IMR-90 (cell line): Measurements from ENCODE around the gene GRIA3. TPM values are rescaled to one million over a fixed set of nuclear protein-coding genes. Genes with fewer than 3 reads are reported as not detected.

Experiments
- ATAC-seq: fragments of 200-7000 bp; cut with Tn5 transposase; 2 replicates; pipeline ENCODE4 v1.9.1; 2020; ENCODE audit warnings: low read depth, mild to moderate bottlenecking, moderate library complexity
- BruUV-seq: library from RNA; stranded (reverse); fragments of 400-500 nt; replicated peaks from 2 replicates; lab custom pipeline; 2021; lab: Mats Ljungman, UMichigan
- CTCF ChIA-PET: fragments of 300-600 bp; formaldehyde crosslinking; extraction: SDS; loops from one replicate; lab custom pipeline; 2021; ENCODE audit warnings: antibody characterized with exemption; lab: Yijun Ruan, JAX
- POLR2A ChIA-PET: fragments of 300-600 bp; sonication (Branson Sonifier 250); formaldehyde crosslinking; loops from one replicate; lab custom pipeline; 2022; ENCODE audit warnings: antibody characterized with exemption; ENCODE audit not compliant: unreplicated experiment; lab: Charles Lee
- DNase-seq: peaks from one replicate; pipeline ENCODE4 v3.0.0; 2013
- H2AFZ ChIP-seq: replicated peaks from 2 replicates; pipeline ENCODE3; 2013; ENCODE audit warnings: low read length, mild to moderate bottlenecking; ENCODE audit not compliant: poor library complexity
- H2AK5ac ChIP-seq: 2 replicates; pipeline ENCODE4 v1.6.1; 2013; ENCODE audit warnings: low read depth, low read length, inconsistent platforms
- H2AK9ac ChIP-seq: replicated peaks from 2 replicates; pipeline ENCODE3; 2013; ENCODE audit warnings: mild to moderate bottlenecking, low read depth, low read length, moderate library complexity; ENCODE audit not compliant: poor library complexity
- H2BK120ac ChIP-seq: 2 replicates; pipeline ENCODE4 v1.6.1; 2013; ENCODE audit warnings: low read depth, low read length, inconsistent platforms
- H2BK15ac ChIP-seq: 3 replicates; pipeline ENCODE4 v1.6.1; 2013; ENCODE audit warnings: low read depth, low read length, inconsistent platforms
- H2BK20ac ChIP-seq: 2 replicates; pipeline ENCODE4 v1.6.1; 2013; ENCODE audit warnings: low read depth, mild to moderate bottlenecking, inconsistent platforms, low read length, moderate library complexity
- H2BK5ac ChIP-seq: 2 replicates; pipeline ENCODE4 v1.6.1; 2013; ENCODE audit warnings: mild to moderate bottlenecking, low read depth, low read length, inconsistent platforms; ENCODE audit not compliant: poor library complexity, severe bottlenecking
- H3K14ac ChIP-seq: replicated peaks from 2 replicates; pipeline ENCODE4 v1.6.1; 2013; ENCODE audit warnings: low read depth, low read length, inconsistent platforms
- H3K18ac ChIP-seq: 2 replicates; pipeline ENCODE4 v1.6.1; 2013; ENCODE audit warnings: low read depth, low read length, control low read depth
- H3K23ac ChIP-seq: 2 replicates; pipeline ENCODE4 v1.6.1; 2013; ENCODE audit warnings: low read depth, low read length, inconsistent platforms
- H3K27ac ChIP-seq: 2 replicates; pipeline ENCODE4 v1.5.1; 2013; ENCODE audit warnings: mild to moderate bottlenecking, control low read depth, low read length; ENCODE audit not compliant: insufficient read depth
- H3K27me3 ChIP-seq: 2 replicates; pipeline ENCODE4 v1.6.1; 2013; ENCODE audit warnings: low read length; ENCODE audit not compliant: control insufficient read depth, insufficient read depth
- H3K36me3 ChIP-seq: 2 replicates; pipeline ENCODE4 v1.6.1; 2013; ENCODE audit warnings: low read length, mixed read lengths; ENCODE audit not compliant: control insufficient read depth, insufficient read depth
- H3K4ac ChIP-seq: 2 replicates; pipeline ENCODE4 v1.6.1; 2013; ENCODE audit warnings: low read depth, low read length, inconsistent platforms
- H3K4me1 ChIP-seq: 2 replicates; pipeline ENCODE4 v1.6.1; 2013; ENCODE audit warnings: low read length, mixed read lengths; ENCODE audit not compliant: control insufficient read depth, insufficient read depth
- H3K4me2 ChIP-seq: 2 replicates; pipeline ENCODE4 v1.6.1; 2013; ENCODE audit warnings: low read depth, mild to moderate bottlenecking, control low read depth, low read length, moderate library complexity
- H3K4me3 ChIP-seq: 2 replicates; pipeline ENCODE4 v1.5.1; 2013; ENCODE audit warnings: low read depth, mild to moderate bottlenecking, control low read depth, low read length, moderate library complexity; ENCODE audit not compliant: insufficient read depth
- H3K56ac ChIP-seq: 2 replicates; pipeline ENCODE4 v1.6.1; 2013; ENCODE audit warnings: low read length, inconsistent platforms; ENCODE audit not compliant: insufficient read depth; ENCODE audit errors: extremely low read depth
- H3K79me1 ChIP-seq, 2 experiments: 2 replicates each; pipeline ENCODE4 v1.6.1; 2013; ENCODE audit warnings: low read length in 2 of 2, inconsistent platforms in 1 of 2, low read depth in 1 of 2
- H3K9ac ChIP-seq: 2 replicates; pipeline ENCODE4 v1.6.1; 2013; ENCODE audit warnings: low read depth, low read length, control low read depth
- H3K9me1 ChIP-seq: 2 replicates; pipeline ENCODE4 v1.6.1; 2013; ENCODE audit warnings: low read length, inconsistent platforms; ENCODE audit not compliant: insufficient read depth
- H3K9me3 ChIP-seq: 2 replicates; pipeline ENCODE4 v1.6.1; 2013; ENCODE audit warnings: low read length; ENCODE audit not compliant: control insufficient read depth, insufficient read depth
- H4K20me1 ChIP-seq: 2 replicates; pipeline ENCODE4 v1.6.1; 2013; ENCODE audit warnings: low read length, inconsistent platforms; ENCODE audit not compliant: insufficient read depth
- H4K5ac ChIP-seq: 2 replicates; pipeline ENCODE4 v1.6.1; 2013; ENCODE audit warnings: mild to moderate bottlenecking, low read depth, low read length, control low read depth
- H4K8ac ChIP-seq, 2 experiments: 2 replicates each; pipeline ENCODE4 v1.6.1; 2013; ENCODE audit warnings: low read depth in 2 of 2, low read length in 2 of 2, control low read depth in 1 of 2, inconsistent platforms in 1 of 2
- H4K91ac ChIP-seq: 2 replicates; pipeline ENCODE4 v1.6.1; 2013; ENCODE audit warnings: low read depth, low read length, inconsistent platforms; ENCODE audit not compliant: insufficient read depth
- CEBPB ChIP-seq: IDR thresholded peaks from 2 replicates; pipeline ENCODE4 v1.6.1; 2012; ENCODE audit warnings: low read depth, low read length, improper control_type of control experiment
- CHD1 ChIP-seq: IDR thresholded peaks from 2 replicates; pipeline ENCODE4 v1.6.1; 2012; ENCODE audit warnings: low read depth, low read length, improper control_type of control experiment
- ELK1 ChIP-seq: fragments of 150-350 bp; IDR thresholded peaks from 2 replicates; pipeline ENCODE4 v1.6.1; 2016; ENCODE audit warnings: low read depth, mild to moderate bottlenecking, low read length, moderate library complexity, borderline replicate concordance
- FOS ChIP-seq: fragments of 150-350 bp; IDR thresholded peaks from 2 replicates; pipeline ENCODE4 v1.6.1; 2016; ENCODE audit warnings: low read depth, low read length
- WGBS, 2 experiments: methylation state at CpG; one replicate each; pipeline versions ENCODE4 v1.1.5 to v1.1.7; 2013; ENCODE audit warnings: missing lambda C conversion rate in 2 of 2; ENCODE audit not compliant: insufficient read length in 1 of 2; ENCODE audit errors: extremely low coverage in 2 of 2; 5-methylcytosine and 5-hydroxymethylcytosine counted together
- dilution Hi-C: fragments of 300-500 bp; cut with HindIII; formaldehyde crosslinking; loops from one replicate; pipeline ENCODE4 v1.14.3; 2018; ENCODE audit warnings: low sequenced_read_pairs; ENCODE audit not compliant: unreplicated experiment
- in situ Hi-C: fragments of 300-500 bp; cut with MboI; formaldehyde crosslinking; loops from 3 replicates; pipeline ENCODE4 v1.14.3; 2019; ENCODE audit warnings: low sequenced_read_pairs, inconsistent platforms, mixed read lengths
- intact Hi-C: fragments of 100-400 bp; cut with micrococcal nuclease; formaldehyde crosslinking; loops from 2 replicates; pipeline ENCODE4 v1.10.0; 2022
- polyA plus RNA-seq, 3 experiments: library from polyadenylated mRNA; depleted of rRNA; stranded (reverse); fragments of >200 nt; gene quantifications; 2 replicates each; pipeline ENCODE4 v1.2.3, GENCODE V29; 2012; ENCODE audit warnings: low replicate concordance in 1 of 3
- total RNA-seq: library from RNA; depleted of rRNA; stranded (reverse); fragments of >200 nt; gene quantifications from 2 replicates; pipeline ENCODE4 v1.2.3, GENCODE V29; 2012

The GRIA3 gene
- total and polyA plus RNA-seq, 2 of the 4 experiments (the other 2 are of a cell fraction), result not detected

GRCh38 chrX:123476611-123477219, 292.6 kb downstream of the GRIA3 start:
- H2AK5ac ChIP-seq, result no peak overlapping the region
- H3K79me1 ChIP-seq, result no peaks in the 10 kb centered on the region
- no peak overlapping the region for H3K18ac ChIP-seq
- CTCF ChIA-PET, result no interaction called here
- H3K36me3 ChIP-seq, result no peaks in the 10 kb centered on the region
- H3K4me1 ChIP-seq, result no peaks in the 10 kb centered on the region
- in situ Hi-C loops, result no loop called here
- intact Hi-C loops, result no loop called here
- H3K4me3 ChIP-seq, result no peak overlapping the region
- H2BK5ac ChIP-seq, result no peak overlapping the region
- DNase-seq (no peak), ATAC-seq (no peak)
- no CpG with 5 or more reads among the region's 5 CpGs for WGBS, 2 experiments
- TF ChIP-seq CEBPB (no peak), ELK1 (no peak), FOS (no peak), CHD1 (no peak)
- H3K27me3 ChIP-seq, result no peaks in the 10 kb centered on the region; the same call in 1 of the 2 replicates
- no peak overlapping the region for H2BK20ac ChIP-seq
- H3K4me2 ChIP-seq, result no peak overlapping the region
- H3K4ac ChIP-seq, result no peak overlapping the region
- H3K9me3 ChIP-seq, result no peaks in the 10 kb centered on the region
- no peak overlapping the region for H3K27ac ChIP-seq
- no peaks in the 10 kb centered on the region for H4K20me1 ChIP-seq
- H3K9me1 ChIP-seq, result no peaks in the 10 kb centered on the region
- POLR2A ChIA-PET, result no interaction called here
- H2BK15ac ChIP-seq, result no peak overlapping the region
- dilution Hi-C loops, result no loop called here
- BruUV-seq, result no TSS peak
- no peak overlapping the region for H4K91ac ChIP-seq
- no peak overlapping the region for H2AK9ac ChIP-seq
- no peak overlapping the region for H3K9ac ChIP-seq
- H3K23ac ChIP-seq, result no peak overlapping the region
- H2AFZ ChIP-seq, result no peak overlapping the region
- H2BK120ac ChIP-seq, result no peak overlapping the region
- no peak overlapping the region for H3K56ac ChIP-seq
- H4K5ac ChIP-seq, result no peak overlapping the region
- H4K8ac ChIP-seq, result no peak overlapping the region
- no peak overlapping the region for H3K14ac ChIP-seq
